22Rv1 (cell line): ENCODE results near the gene TBX3.

Experiments used
- CTCF ChIP-seq: fragments of 450-650 bp; IDR thresholded peaks from 2 replicates; pipeline ENCODE4 v1.5.1; 2017; ENCODE audit warnings: mild to moderate bottlenecking
- ZFX ChIP-seq: fragments of 450-650 bp; IDR thresholded peaks from 2 replicates; pipeline ENCODE4 v1.6.1; 2017; ENCODE audit warnings: antibody characterized with exemption, borderline replicate concordance

GRCh38 chr12:114662512-114663177, 21.3 kb downstream of the TBX3 start:
- TF ChIP-seq CTCF (peak; percentile 97), ZFX (no peak)
